ENCODE results near the gene CREG1.

Gene CREG1

DNA sequence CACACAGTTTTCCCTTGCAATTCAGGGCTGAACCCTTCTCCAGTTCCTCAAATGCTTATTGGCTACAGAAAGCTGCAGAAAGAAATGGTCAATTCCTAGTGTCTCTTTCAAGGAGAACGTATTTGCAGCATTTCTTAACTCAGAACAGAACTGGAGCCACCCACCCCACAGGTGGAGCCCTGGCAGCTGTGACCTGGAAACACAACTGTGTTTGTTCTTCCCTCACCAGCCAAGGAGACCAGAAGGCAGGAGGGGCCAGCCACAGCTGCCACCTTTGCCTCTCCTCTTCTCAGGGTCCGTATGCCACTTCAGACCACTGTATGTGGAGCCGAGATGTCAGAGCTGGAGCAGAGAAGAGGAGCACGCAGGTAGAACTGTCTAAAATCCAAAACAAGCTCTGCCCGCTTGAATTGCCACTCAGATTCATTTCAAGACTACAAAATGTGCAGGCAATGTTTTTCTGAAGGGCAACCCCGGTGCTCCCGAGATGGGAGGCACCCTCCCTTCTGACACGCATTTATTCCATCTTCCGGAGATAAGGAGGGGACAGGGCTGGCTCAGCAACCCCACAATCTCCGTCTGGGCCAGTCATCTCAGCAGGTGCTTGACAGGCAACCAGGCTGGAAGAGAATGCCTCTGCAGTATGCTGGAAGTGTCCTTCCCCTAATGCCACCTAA, 51.9 kb downstream of the CREG1 start:
- no peak for DNase-seq (ENCODE audit: low read depth)
- peaks cover 59% of the 10 kb centered on the region for H3K27me3 ChIP-seq (replicated peaks; ENCODE audit: control insufficient read depth, insufficient read depth, low read length)
- no peaks in the 10 kb centered on the region for H3K4me1 ChIP-seq (ENCODE audit: control insufficient read depth, insufficient read depth, low read length)
- H3K4me3 ChIP-seq (ENCODE audit: low read length): no peak overlapping the region
- H3K9ac ChIP-seq (ENCODE audit: low read length): no peak overlapping the region
- H3K9me3 ChIP-seq (ENCODE audit: control insufficient read depth, low read length): no peaks in the 10 kb centered on the region
- no peaks in the 10 kb centered on the region for H3K36me3 ChIP-seq (ENCODE audit: control insufficient read depth, insufficient read depth, low read length, severe bottlenecking)

DNA sequence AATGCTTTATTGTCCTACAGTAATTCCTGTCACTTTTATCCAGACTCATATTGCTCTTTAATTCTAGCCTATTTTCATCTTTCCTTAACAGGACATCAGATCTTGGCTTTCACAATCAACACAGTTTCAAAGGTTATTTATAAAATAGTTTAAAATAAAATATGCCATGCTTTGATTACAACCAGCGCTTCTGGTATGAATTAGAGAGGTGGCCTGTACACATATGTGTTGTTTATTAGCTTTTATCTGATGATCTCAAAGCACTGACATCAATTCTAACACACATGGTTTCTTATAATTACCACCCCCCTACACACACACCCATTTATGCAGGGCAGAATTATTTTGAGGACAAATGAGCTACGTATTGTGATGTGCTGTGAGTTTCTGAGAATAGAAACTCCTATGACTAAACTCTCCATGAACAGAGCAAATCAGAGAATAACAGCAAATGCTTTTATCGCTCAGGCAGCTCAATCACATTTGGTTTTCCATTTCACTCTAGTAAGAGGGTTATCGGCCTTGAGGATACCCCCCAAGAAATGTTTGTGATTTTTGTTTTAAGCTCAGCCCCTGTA, 53.2 kb downstream of the CREG1 start:
- Histone ChIP-seq H3K4me3 (ENCODE audit: low read length) (no peak overlapping the region), H3K9ac (ENCODE audit: low read length) (no peak overlapping the region), H3K36me3 (ENCODE audit: control insufficient read depth, insufficient read depth, low read length, severe bottlenecking) (no peaks in the 10 kb centered on the region), H3K4me1 (ENCODE audit: control insufficient read depth, insufficient read depth, low read length) (no peaks in the 10 kb centered on the region), H3K9me3 (ENCODE audit: control insufficient read depth, low read length) (no peaks in the 10 kb centered on the region), H3K27me3 (replicated peaks; ENCODE audit: control insufficient read depth, insufficient read depth, low read length) (peaks cover 66% of the 10 kb centered on the region)
- DNase-seq (ENCODE audit: low read depth): no peak

DNA sequence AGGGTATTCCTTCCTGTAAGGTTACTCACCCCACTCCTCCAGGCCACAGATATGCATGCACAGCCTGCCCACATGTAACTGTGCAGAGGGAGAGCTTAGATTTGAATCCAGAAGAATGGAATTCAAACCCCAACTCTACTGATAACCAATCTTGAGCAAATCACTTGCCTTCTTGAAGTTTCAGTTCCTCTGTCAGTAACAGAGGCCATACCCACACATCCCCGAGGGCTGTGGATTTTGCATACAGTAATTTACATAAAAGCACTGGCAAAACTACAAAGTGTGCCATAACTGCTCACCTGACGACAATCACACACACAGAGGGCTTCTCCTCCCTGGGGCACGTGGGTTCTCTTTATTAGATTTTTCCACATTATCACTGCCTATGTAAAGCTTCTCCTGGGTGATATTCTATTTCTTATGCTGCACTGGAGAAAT, 53.9 kb downstream of the CREG1 start:
- Histone ChIP-seq H3K4me3 (ENCODE audit: low read length) (no peak overlapping the region), H3K36me3 (ENCODE audit: control insufficient read depth, insufficient read depth, low read length, severe bottlenecking) (no peaks in the 10 kb centered on the region), H3K27me3 (replicated peaks; ENCODE audit: control insufficient read depth, insufficient read depth, low read length) (peaks cover 72% of the 10 kb centered on the region), H3K9ac (ENCODE audit: low read length) (no peak overlapping the region), H3K4me1 (ENCODE audit: control insufficient read depth, insufficient read depth, low read length) (no peaks in the 10 kb centered on the region), H3K9me3 (ENCODE audit: control insufficient read depth, low read length) (no peaks in the 10 kb centered on the region)
- DNase-seq (ENCODE audit: low read depth): no peak

DNA sequence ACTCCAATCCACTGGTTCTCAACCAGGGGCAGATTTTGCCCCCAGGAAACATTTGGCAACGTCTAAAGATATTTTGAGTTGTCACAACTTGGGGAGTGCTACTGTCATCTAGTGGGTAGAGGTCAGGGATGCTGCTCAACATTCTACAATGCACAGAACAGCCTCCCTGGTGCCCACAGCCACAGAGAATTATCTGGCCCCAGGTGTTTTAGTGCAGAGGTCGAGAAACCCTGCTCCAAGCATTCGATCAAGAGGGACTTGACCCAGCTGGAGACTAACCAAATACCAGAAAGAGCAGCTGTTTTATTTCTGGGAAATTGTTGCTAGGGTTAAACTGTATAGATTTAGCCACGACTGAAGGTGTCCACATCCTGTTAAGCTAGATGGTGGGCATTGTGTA, 54.5 kb downstream of the CREG1 start:
- H3K4me3 ChIP-seq (ENCODE audit: low read length): no peak overlapping the region
- DNase-seq (ENCODE audit: low read depth): no peak
- H3K36me3 ChIP-seq (ENCODE audit: control insufficient read depth, insufficient read depth, low read length, severe bottlenecking): no peaks in the 10 kb centered on the region
- peaks cover 72% of the 10 kb centered on the region for H3K27me3 ChIP-seq (replicated peaks; ENCODE audit: control insufficient read depth, insufficient read depth, low read length)
- H3K9ac ChIP-seq (ENCODE audit: low read length): no peak overlapping the region
- no peaks in the 10 kb centered on the region for H3K9me3 ChIP-seq (ENCODE audit: control insufficient read depth, low read length)
- no peaks in the 10 kb centered on the region for H3K4me1 ChIP-seq (ENCODE audit: control insufficient read depth, insufficient read depth, low read length)

DNA sequence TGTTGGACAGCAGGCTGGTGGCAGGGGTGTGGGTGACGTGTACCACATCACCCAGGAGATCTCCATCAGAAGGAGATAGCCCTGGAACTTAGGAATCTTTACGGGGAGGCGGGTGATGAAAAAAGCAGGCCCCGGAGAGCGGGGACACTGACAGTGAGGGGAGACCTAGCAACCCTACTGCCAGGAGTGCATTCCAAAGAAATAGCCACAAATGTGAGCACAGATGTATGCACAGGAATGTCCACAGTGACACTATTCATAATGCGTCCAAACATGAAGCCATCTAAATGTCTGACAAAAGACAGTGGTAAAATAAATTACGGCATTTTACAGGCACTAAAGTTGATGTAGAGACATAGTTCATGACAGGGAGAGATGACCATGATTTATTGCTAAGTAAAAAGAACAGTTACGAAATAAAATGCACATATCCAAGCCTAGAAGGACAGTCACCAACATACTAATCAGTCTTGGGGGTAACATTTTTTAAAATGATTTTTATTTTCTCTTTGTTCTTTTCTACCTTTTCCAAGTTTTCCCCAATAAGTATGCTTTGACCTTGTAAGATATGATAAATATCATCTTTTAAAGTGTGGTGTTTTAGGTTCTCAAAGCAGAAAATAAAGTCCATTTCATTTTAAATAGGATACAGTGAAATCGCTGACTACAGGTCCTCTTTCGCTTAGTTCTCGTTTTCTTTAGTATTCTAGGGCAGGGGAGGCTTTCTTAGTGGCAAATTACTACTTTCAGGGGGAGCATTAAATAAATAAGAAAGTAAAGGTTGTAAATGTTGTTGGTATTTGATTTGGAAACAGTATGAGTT, 56.6 kb downstream of the CREG1 start:
- Histone ChIP-seq H3K9ac (ENCODE audit: low read length) (no peak overlapping the region), H3K36me3 (ENCODE audit: control insufficient read depth, insufficient read depth, low read length, severe bottlenecking) (no peaks in the 10 kb centered on the region), H3K4me3 (ENCODE audit: low read length) (no peak overlapping the region), H3K9me3 (ENCODE audit: control insufficient read depth, low read length) (no peaks in the 10 kb centered on the region), H3K27me3 (replicated peaks; ENCODE audit: control insufficient read depth, insufficient read depth, low read length) (peaks cover 70% of the 10 kb centered on the region), H3K4me1 (ENCODE audit: control insufficient read depth, insufficient read depth, low read length) (no peaks in the 10 kb centered on the region)
- no peak for DNase-seq (ENCODE audit: low read depth)

DNA sequence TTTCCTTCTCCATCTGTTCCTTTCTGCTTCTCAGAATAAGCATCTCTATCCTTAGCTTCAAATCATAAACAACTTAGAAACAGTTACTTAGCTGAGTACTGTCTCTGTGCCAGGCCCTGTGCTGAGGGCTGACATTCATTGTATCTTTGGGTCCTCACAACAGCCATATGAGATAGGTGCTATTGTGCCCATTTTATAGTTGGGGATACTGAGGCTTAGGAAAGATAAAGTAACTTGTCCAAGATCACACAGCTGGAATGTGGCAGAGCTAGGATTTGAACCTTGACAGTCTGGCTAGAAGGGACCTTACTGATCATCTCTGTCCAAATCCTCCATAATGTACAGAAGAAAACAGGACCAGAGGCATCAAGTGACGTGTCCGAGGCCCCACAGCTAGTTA, 60.2 kb downstream of the CREG1 start:
- no peaks in the 10 kb centered on the region for H3K36me3 ChIP-seq (ENCODE audit: control insufficient read depth, insufficient read depth, low read length, severe bottlenecking)
- no peaks in the 10 kb centered on the region for H3K9me3 ChIP-seq (ENCODE audit: control insufficient read depth, low read length)
- no peak overlapping the region for H3K4me3 ChIP-seq (ENCODE audit: low read length)
- no peaks in the 10 kb centered on the region for H3K4me1 ChIP-seq (ENCODE audit: control insufficient read depth, insufficient read depth, low read length)
- H3K27me3 ChIP-seq (replicated peaks; ENCODE audit: control insufficient read depth, insufficient read depth, low read length): peaks cover 62% of the 10 kb centered on the region
- DNase-seq (ENCODE audit: low read depth): no peak
- H3K9ac ChIP-seq (ENCODE audit: low read length): no peak overlapping the region

DNA sequence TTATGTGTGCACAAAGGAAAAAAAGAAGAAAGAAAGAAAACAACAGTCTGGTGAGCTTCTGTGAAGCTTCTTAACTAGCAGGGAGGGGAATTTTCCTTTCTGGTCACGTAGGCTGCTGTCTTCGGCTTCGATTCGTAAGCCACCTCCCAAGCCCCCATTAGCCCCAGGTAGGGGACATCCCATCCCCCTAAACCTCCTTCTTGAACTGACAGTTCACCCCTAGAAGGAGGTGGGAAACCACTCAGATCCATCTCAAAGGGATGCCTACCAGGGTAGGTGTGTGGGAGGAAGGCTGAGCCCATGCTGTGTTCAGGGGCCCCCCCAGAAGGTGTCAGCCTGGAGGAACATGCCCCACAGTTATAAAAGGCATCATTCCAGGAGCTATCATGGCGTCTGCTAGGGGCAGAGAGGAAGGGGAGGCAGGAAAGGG, 61.1 kb downstream of the CREG1 start:
- Histone ChIP-seq H3K27me3 (replicated peaks; ENCODE audit: control insufficient read depth, insufficient read depth, low read length) (peaks cover 53% of the 10 kb centered on the region), H3K9me3 (ENCODE audit: control insufficient read depth, low read length) (no peaks in the 10 kb centered on the region), H3K4me3 (ENCODE audit: low read length) (no peak overlapping the region), H3K9ac (ENCODE audit: low read length) (no peak overlapping the region), H3K36me3 (ENCODE audit: control insufficient read depth, insufficient read depth, low read length, severe bottlenecking) (no peaks in the 10 kb centered on the region), H3K4me1 (ENCODE audit: control insufficient read depth, insufficient read depth, low read length) (no peaks in the 10 kb centered on the region)
- DNase-seq (ENCODE audit: low read depth): no peak

DNA sequence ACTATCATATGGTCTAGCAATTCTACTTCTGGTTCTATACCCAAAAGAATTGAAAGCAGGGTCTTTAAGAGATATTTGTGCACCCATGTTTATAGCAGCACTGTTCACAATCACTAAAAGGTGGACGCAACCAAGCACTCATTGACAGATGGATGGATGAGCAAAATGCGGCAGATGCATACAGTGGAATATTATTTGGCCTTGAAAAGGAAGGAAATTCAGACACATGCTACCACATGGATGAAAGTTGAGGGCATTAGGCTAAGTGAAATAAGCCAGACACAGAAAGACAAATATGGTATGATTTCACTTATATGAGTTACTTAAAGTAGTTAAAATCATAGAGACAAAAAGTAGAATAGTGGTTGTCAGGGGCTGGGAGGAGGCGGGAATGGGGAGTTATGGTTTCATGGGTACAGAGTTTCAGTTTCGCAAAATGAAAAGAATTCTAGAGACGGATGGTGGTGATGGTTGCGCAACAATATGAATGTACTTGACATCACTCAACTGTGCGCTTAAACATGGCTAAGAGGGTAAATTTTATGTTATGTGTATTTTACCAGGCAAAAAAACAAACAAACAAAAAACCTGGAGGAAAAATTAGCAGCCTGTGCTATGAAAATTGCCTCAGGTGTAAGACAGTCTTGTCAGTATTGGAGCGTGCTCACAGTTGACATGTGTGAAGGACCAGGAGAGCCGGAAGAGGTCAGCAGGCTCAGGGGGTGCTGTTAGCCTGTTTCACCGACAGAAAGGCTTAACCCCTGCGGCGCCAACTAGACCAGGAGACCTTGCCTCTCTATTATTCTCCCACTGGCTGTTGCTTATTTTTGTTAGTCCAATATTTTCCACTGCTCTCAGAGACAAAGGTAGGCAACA, 61.7 kb downstream of the CREG1 start:
- H3K36me3 ChIP-seq (ENCODE audit: control insufficient read depth, insufficient read depth, low read length, severe bottlenecking): no peaks in the 10 kb centered on the region
- H3K27me3 ChIP-seq (replicated peaks; ENCODE audit: control insufficient read depth, insufficient read depth, low read length): peaks cover 47% of the 10 kb centered on the region
- no peaks in the 10 kb centered on the region for H3K4me1 ChIP-seq (ENCODE audit: control insufficient read depth, insufficient read depth, low read length)
- no peak for DNase-seq (ENCODE audit: low read depth)
- H3K4me3 ChIP-seq (ENCODE audit: low read length): no peak overlapping the region
- no peaks in the 10 kb centered on the region for H3K9me3 ChIP-seq (ENCODE audit: control insufficient read depth, low read length)
- H3K9ac ChIP-seq (ENCODE audit: low read length): no peak overlapping the region
